Astrocyte (in vitro differentiated cells and primary cell): ENCODE measurements around the gene CHRNB2. TPM values are rescaled to one million over a fixed set of nuclear protein-coding genes. Genes with fewer than 3 reads are reported as not detected.

ENCODE experiments used
- DNase-seq: peaks from one replicate; pipeline ENCODE4 v3.0.0-alpha.2; 2010; ENCODE audit warnings: low read depth
- FAIRE-seq: peaks from 2 replicates; lab custom pipeline; 2011; peaks lifted over from hg19 to GRCh38; lab: Jason Lieb, UNC
- H2AFZ ChIP-seq: 2 replicates; pipeline ENCODE4 v1.6.0; 2012; ENCODE audit warnings: low read depth, low read length, inconsistent platforms
- H3K27ac ChIP-seq: 2 replicates; pipeline ENCODE4 v1.5.1; 2011; ENCODE audit warnings: low read depth, low read length, inconsistent platforms
- H3K27me3 ChIP-seq: 2 replicates; pipeline ENCODE4 v1.6.0; 2011; ENCODE audit warnings: low read length, inconsistent platforms; ENCODE audit not compliant: insufficient read depth
- H3K36me3 ChIP-seq: 2 replicates; pipeline ENCODE4 v1.5.1; 2011; ENCODE audit warnings: low read length, inconsistent platforms; ENCODE audit not compliant: insufficient read depth
- H3K4me1 ChIP-seq: 2 replicates; pipeline ENCODE4 v1.5.1; 2011; ENCODE audit warnings: low read length, inconsistent platforms; ENCODE audit not compliant: insufficient read depth
- H3K4me2 ChIP-seq: 2 replicates; pipeline ENCODE4 v1.6.0; 2012; ENCODE audit warnings: low read length, inconsistent platforms
- H3K4me3 ChIP-seq: 2 replicates; pipeline ENCODE4 v1.5.1; 2011; ENCODE audit warnings: low read depth, mild to moderate bottlenecking, low read length, inconsistent platforms; ENCODE audit not compliant: insufficient read depth
- H3K79me2 ChIP-seq: 2 replicates; pipeline ENCODE4 v1.6.0; 2012; ENCODE audit warnings: mild to moderate bottlenecking, low read length, inconsistent platforms; ENCODE audit not compliant: insufficient read depth
- H3K9ac ChIP-seq: 2 replicates; pipeline ENCODE4 v1.6.0; 2012; ENCODE audit warnings: mild to moderate bottlenecking, low read length, inconsistent platforms
- H3K9me3 ChIP-seq: 2 replicates; pipeline ENCODE4 v1.5.1; 2012; ENCODE audit warnings: low read depth, mild to moderate bottlenecking, low read length, inconsistent platforms; ENCODE audit not compliant: insufficient read depth
- H4K20me1 ChIP-seq: 2 replicates; pipeline ENCODE4 v1.6.0; 2012; ENCODE audit warnings: low read length, inconsistent platforms; ENCODE audit not compliant: insufficient read depth
- H3K27ac Mint-ChIP-seq: one replicate; pipeline ENCODE4 v1.8.0; 2021; ENCODE audit warnings: mild to moderate bottlenecking, mixed read lengths; ENCODE audit not compliant: unreplicated experiment
- H3K27me3 Mint-ChIP-seq: one replicate; pipeline ENCODE4 v1.8.0; 2021; ENCODE audit warnings: low read depth, mixed read lengths; ENCODE audit not compliant: unreplicated experiment
- H3K36me3 Mint-ChIP-seq: one replicate; pipeline ENCODE4 v1.8.0; 2021; ENCODE audit warnings: low read depth, mixed read lengths; ENCODE audit not compliant: unreplicated experiment
- H3K4me1 Mint-ChIP-seq: one replicate; pipeline ENCODE4 v1.8.0; 2021; ENCODE audit warnings: low read depth, mixed read lengths; ENCODE audit not compliant: unreplicated experiment
- H3K4me3 Mint-ChIP-seq: one replicate; pipeline ENCODE4 v1.8.0; 2021; ENCODE audit warnings: mild to moderate bottlenecking, moderate library complexity, mixed read lengths; ENCODE audit not compliant: unreplicated experiment
- H3K9me3 Mint-ChIP-seq: one replicate; pipeline ENCODE4 v1.8.0; 2021; ENCODE audit warnings: mild to moderate bottlenecking, mixed read lengths; ENCODE audit not compliant: unreplicated experiment
- EZH2 ChIP-seq: IDR thresholded peaks from 2 replicates; pipeline ENCODE4 v1.6.1; 2012; ENCODE audit warnings: mild to moderate bottlenecking, low read length, inconsistent platforms; ENCODE audit not compliant: insufficient read depth
- total RNA-seq: library from RNA; stranded (reverse); gene quantifications from 2 replicates; pipeline ENCODE4 v1.2.1, GENCODE V29; 2021
- TF ChIP-seq, protein P1 (sequence below): IDR thresholded peaks from 2 replicates; pipeline ENCODE4 v1.5.1; 2011; ENCODE audit warnings: low read depth, mild to moderate bottlenecking, inconsistent platforms, low read length, moderate library complexity; ENCODE audit not compliant: insufficient read depth

Gene CHRNB2
- total RNA-seq, 1 donor from 2014 or later = 0.20 TPM

DNA sequence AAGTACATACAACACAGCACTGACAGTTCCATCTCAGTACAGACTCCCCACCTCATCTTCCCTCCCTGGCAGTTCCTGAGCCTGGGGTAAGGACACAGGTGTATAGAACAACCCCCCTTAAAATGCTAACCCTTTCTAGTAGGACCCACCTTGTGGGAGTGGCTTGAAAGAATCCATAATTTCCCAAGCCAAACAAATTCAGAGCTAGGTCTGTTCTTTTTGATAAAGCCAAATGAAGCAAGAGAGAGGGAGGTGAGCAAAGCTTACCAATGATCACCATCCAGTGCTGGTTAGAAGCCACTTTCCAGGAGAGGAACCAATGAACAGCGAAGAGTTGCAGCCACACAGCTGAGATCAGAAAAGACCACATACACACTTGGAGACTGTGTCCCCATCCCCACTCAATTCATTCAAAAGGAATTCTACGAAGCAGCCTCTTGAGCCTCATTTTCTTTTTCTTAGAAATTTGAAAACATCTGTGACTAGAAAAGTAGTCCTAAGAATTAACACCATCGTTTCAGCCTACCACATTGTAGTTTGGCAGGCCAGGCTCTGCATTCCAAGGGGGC, 18.3 kb upstream of the CHRNB2 start:
- H3K4me3 Mint-ChIP-seq = no peak overlapping the region
- Histone ChIP-seq H3K4me2 (no peak overlapping the region), H3K9me3 (no peaks in the 10 kb centered on the region), H3K9ac (no peak overlapping the region), H3K36me3 (peaks cover 44% of the 10 kb centered on the region), H3K79me2 (no peaks in the 10 kb centered on the region), H3K4me3 (no peak overlapping the region), H4K20me1 (peaks cover 69% of the 10 kb centered on the region), H3K27ac (no peak overlapping the region), H3K27me3 (peaks cover 6% of the 10 kb centered on the region), H2AFZ (no peak overlapping the region), H3K4me1 (peaks cover 4% of the 10 kb centered on the region)
- TF ChIP-seq, protein P1, sequence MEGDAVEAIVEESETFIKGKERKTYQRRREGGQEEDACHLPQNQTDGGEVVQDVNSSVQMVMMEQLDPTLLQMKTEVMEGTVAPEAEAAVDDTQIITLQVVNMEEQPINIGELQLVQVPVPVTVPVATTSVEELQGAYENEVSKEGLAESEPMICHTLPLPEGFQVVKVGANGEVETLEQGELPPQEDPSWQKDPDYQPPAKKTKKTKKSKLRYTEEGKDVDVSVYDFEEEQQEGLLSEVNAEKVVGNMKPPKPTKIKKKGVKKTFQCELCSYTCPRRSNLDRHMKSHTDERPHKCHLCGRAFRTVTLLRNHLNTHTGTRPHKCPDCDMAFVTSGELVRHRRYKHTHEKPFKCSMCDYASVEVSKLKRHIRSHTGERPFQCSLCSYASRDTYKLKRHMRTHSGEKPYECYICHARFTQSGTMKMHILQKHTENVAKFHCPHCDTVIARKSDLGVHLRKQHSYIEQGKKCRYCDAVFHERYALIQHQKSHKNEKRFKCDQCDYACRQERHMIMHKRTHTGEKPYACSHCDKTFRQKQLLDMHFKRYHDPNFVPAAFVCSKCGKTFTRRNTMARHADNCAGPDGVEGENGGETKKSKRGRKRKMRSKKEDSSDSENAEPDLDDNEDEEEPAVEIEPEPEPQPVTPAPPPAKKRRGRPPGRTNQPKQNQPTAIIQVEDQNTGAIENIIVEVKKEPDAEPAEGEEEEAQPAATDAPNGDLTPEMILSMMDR = no peak
- TF ChIP-seq EZH2 = no peak
- peaks cover 9% of the 10 kb centered on the region for H3K27me3 Mint-ChIP-seq
- peaks cover 27% of the 10 kb centered on the region for H3K36me3 Mint-ChIP-seq
- H3K27ac Mint-ChIP-seq = no peak overlapping the region
- peaks cover 9% of the 10 kb centered on the region for H3K4me1 Mint-ChIP-seq
- no peaks in the 10 kb centered on the region for H3K9me3 Mint-ChIP-seq
- DNase-seq (no peak), FAIRE-seq (no peak)

DNA sequence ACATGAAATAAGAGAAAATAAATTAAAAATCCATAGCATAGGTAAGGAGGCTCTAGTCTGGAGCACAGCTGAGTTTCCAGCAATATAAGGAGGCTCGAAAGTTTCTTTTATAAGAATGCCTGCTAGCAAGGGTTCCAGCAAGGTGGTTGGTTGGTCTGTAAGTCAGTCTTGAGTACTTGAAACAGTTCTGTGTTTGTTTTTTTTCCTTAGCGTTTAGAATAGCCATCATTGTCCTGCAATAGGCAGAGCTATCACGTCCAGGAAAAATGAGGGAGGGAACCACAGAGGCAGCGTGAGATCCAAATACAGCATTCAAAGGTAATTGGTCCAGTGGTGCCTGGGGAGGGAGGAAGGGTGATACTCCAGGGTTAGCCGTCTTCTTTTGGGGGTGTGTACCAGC, 17.5 kb upstream of the CHRNB2 start:
- Mint-ChIP-seq H3K4me3 (no peak overlapping the region), H3K4me1 (peaks cover 9% of the 10 kb centered on the region), H3K36me3 (peaks cover 33% of the 10 kb centered on the region), H3K9me3 (no peaks in the 10 kb centered on the region), H3K27me3 (peaks cover 1% of the 10 kb centered on the region), H3K27ac (no peak overlapping the region)
- H3K36me3 ChIP-seq = peaks cover 52% of the 10 kb centered on the region
- TF ChIP-seq, protein P1 = no peak
- no peak for TF ChIP-seq EZH2
- peaks cover 1% of the 10 kb centered on the region for H3K27me3 ChIP-seq
- H3K9ac ChIP-seq = no peak overlapping the region
- H4K20me1 ChIP-seq = peaks cover 77% of the 10 kb centered on the region
- no peak overlapping the region for H3K27ac ChIP-seq
- H2AFZ ChIP-seq = no peak overlapping the region
- no peak overlapping the region for H3K4me2 ChIP-seq
- DNase-seq (no peak), FAIRE-seq (no peak)
- no peaks in the 10 kb centered on the region for H3K9me3 ChIP-seq
- H3K79me2 ChIP-seq = peaks cover 1% of the 10 kb centered on the region
- peaks cover 4% of the 10 kb centered on the region for H3K4me1 ChIP-seq
- no peak overlapping the region for H3K4me3 ChIP-seq

DNA sequence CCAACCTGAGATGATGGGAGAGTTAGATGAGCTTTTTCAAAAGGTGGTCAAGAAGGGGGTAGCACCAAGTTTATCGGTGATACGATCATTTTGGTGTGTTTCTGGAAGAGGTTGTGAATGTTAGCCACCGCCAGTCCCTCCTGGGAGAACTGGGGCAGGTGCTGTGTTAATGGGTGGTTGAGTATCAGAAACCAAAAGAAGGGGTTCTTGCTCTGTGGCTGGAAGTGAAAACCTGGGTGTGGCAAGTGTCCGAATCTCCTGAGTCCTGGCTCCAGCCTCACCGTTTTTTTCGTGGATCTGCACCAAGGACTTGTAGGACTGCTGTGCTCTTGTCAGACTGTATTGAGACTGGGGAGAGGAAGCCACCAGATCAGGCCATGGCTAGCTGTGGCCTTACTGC, 16.9 kb upstream of the CHRNB2 start:
- Histone ChIP-seq H4K20me1 (peaks cover 83% of the 10 kb centered on the region), H3K79me2 (peaks cover 7% of the 10 kb centered on the region), H3K36me3 (peaks cover 57% of the 10 kb centered on the region), H3K4me2 (no peak overlapping the region), H3K9me3 (no peaks in the 10 kb centered on the region), H3K27ac (no peak overlapping the region), H3K4me1 (peaks cover 4% of the 10 kb centered on the region), H3K27me3 (no peaks in the 10 kb centered on the region), H3K4me3 (no peak overlapping the region), H3K9ac (no peak overlapping the region), H2AFZ (no peak overlapping the region)
- H3K36me3 Mint-ChIP-seq = peaks cover 36% of the 10 kb centered on the region
- FAIRE-seq (no peak), DNase-seq (no peak)
- TF ChIP-seq, protein P1 = no peak
- TF ChIP-seq EZH2 = no peak
- no peak overlapping the region for H3K27ac Mint-ChIP-seq
- H3K4me3 Mint-ChIP-seq = no peak overlapping the region
- no peaks in the 10 kb centered on the region for H3K27me3 Mint-ChIP-seq
- peaks cover 9% of the 10 kb centered on the region for H3K4me1 Mint-ChIP-seq
- no peaks in the 10 kb centered on the region for H3K9me3 Mint-ChIP-seq
